Esophagus squamous epithelium (tissue), 4 donors: ENCODE results near the gene ATP13A4.

Source experiments
- CTCF ChIP-seq, 6 experiments: fragments of 450-650 bp in 4 of 6; fragments of 200-600 bp in 2 of 6; sonication (generic) in 2 of 6; IDR thresholded peaks; one replicate each; pipeline ENCODE4 v1.5.1; 2016 to 2019; ENCODE audit warnings: antibody characterized with exemption in 6 of 6, mild to moderate bottlenecking in 4 of 6, moderate library complexity in 4 of 6
- POLR2A ChIP-seq, 4 donors: fragments of 450-650 bp; IDR thresholded peaks; one replicate each; pipeline ENCODE4 v1.6.1; 2017; ENCODE audit warnings: antibody characterized with exemption in 4 of 4, mild to moderate bottlenecking in 4 of 4, moderate library complexity in 3 of 4

- no peak for TF ChIP-seq POLR2A (IDR thresholded peaks at IDR 0.05)
- no peak for TF ChIP-seq CTCF (IDR thresholded peaks at IDR 0.05)
These were observed 58.0 kb downstream of the ATP13A4 start for GRCh38 chr3:193496658-193497057.
